HEK293 (cell line): ENCODE measurements around the gene CACNA2D3.
A peak's percentile ranks its signal among the peaks of the same experiment; 100 is the strongest.
"Not testable (repeated sequence)": the region's sequence is repeated elsewhere in the genome, so short reads cannot be mapped to it uniquely, and the experiment has no call there.

ENCODE experiments used
- CTCF ChIA-PET: fragments of 350-600 bp; formaldehyde crosslinking; extraction: SDS; loops from one replicate; lab custom pipeline; 2021; ENCODE audit warnings: antibody characterized with exemption; lab: Yijun Ruan, JAX
- POLR2A ChIA-PET: fragments of 300-600 bp; formaldehyde crosslinking; extraction: SDS; loops from one replicate; lab custom pipeline; 2020; ENCODE audit warnings: antibody characterized with exemption, inconsistent platforms; lab: Yijun Ruan, JAX
- H3K27ac ChIP-seq: fragments of 200-500 bp; sonication (Bioruptor generic); 2 replicates; pipeline ENCODE4 v1.5.1; 2014; ENCODE audit warnings: low read depth, low read length, control low read depth, inconsistent platforms; ENCODE audit errors: extremely low read depth
- H3K36me3 ChIP-seq, 2 experiments: fragments of 200-500 bp in 1 of 2; sonication (Bioruptor generic) in 1 of 2; 1 replicate in 1 of 2; 2 replicates in 1 of 2; pipeline ENCODE4 v1.5.1; 2014 to 2017; ENCODE audit warnings: inconsistent platforms in 2 of 2, low read length in 2 of 2; ENCODE audit not compliant: control insufficient read depth in 2 of 2, insufficient read depth in 1 of 2
- H3K4me1 ChIP-seq: fragments of 200-500 bp; sonication (Bioruptor generic); 2 replicates; pipeline ENCODE4 v1.5.1; 2014; ENCODE audit warnings: mild to moderate bottlenecking, low read length, inconsistent platforms; ENCODE audit not compliant: control insufficient read depth, insufficient read depth
- H3K4me3 ChIP-seq: 2 replicates; pipeline ENCODE4 v1.5.1; 2011; ENCODE audit warnings: low read depth, mild to moderate bottlenecking, control low read depth, low read length, moderate library complexity
- H3K9me3 ChIP-seq: fragments of 200-500 bp; sonication (Bioruptor generic); 2 replicates; pipeline ENCODE4 v1.5.1; 2014; ENCODE audit warnings: low read depth, low read length, inconsistent platforms; ENCODE audit not compliant: control insufficient read depth, insufficient read depth
- KLF1 ChIP-seq: fragments of 450-650 bp; formaldehyde crosslinking; IDR thresholded peaks from 2 replicates; pipeline ENCODE4 v1.5.1; 2016; ENCODE audit warnings: missing biosample characterization, missing genetic modification characterization
- SETDB1 ChIP-seq: IDR thresholded peaks from one replicate; pipeline ENCODE4 v1.6.1; 2017; ENCODE audit warnings: mild to moderate bottlenecking, low read length, moderate library complexity, mixed read lengths; ENCODE audit not compliant: insufficient read length
- ZNF114 ChIP-seq: fragments of 450-650 bp; formaldehyde crosslinking; IDR thresholded peaks from 2 replicates; pipeline ENCODE4 v1.5.0; 2017; ENCODE audit warnings: missing biosample characterization, missing genetic modification characterization
- ZNF121 ChIP-seq: fragments of 450-650 bp; formaldehyde crosslinking; IDR thresholded peaks from 2 replicates; pipeline ENCODE4 v1.5.1; 2016; ENCODE audit warnings: missing biosample characterization, missing genetic modification characterization
- ZNF169 ChIP-seq: fragments of 450-650 bp; formaldehyde crosslinking; IDR thresholded peaks from 2 replicates; pipeline ENCODE4 v1.5.1; 2016; ENCODE audit warnings: missing biosample characterization, missing genetic modification characterization
- ZNF23 ChIP-seq: fragments of 450-650 bp; formaldehyde crosslinking; IDR thresholded peaks from 2 replicates; pipeline ENCODE4 v1.5.1; 2016; ENCODE audit warnings: missing biosample characterization, missing genetic modification characterization, borderline replicate concordance
- ZNF324 ChIP-seq: fragments of 450-650 bp; formaldehyde crosslinking; IDR thresholded peaks from 2 replicates; pipeline ENCODE4 v1.5.1; 2016; ENCODE audit warnings: missing biosample characterization, missing genetic modification characterization
- ZNF423 ChIP-seq: fragments of 450-650 bp; formaldehyde crosslinking; IDR thresholded peaks from 2 replicates; pipeline ENCODE4 v1.5.1; 2016; ENCODE audit warnings: missing biosample characterization, missing genetic modification characterization
- ZNF521 ChIP-seq: fragments of 450-650 bp; formaldehyde crosslinking; IDR thresholded peaks from 2 replicates; pipeline ENCODE4 v1.5.1; 2017; ENCODE audit warnings: missing biosample characterization, mild to moderate bottlenecking, missing genetic modification characterization
- ZNF654 ChIP-seq: fragments of 450-650 bp; formaldehyde crosslinking; IDR thresholded peaks from 2 replicates; pipeline ENCODE4 v1.5.1; 2016; ENCODE audit warnings: low read depth, missing biosample characterization, missing genetic modification characterization
- ZNF660 ChIP-seq: fragments of 450-650 bp; IDR thresholded peaks from 2 replicates; pipeline ENCODE4 v1.5.1; 2018; ENCODE audit warnings: missing biosample characterization, mild to moderate bottlenecking, missing genetic modification characterization
- ZNF664 ChIP-seq: fragments of 450-650 bp; formaldehyde crosslinking; IDR thresholded peaks from 2 replicates; pipeline ENCODE4 v1.5.1; 2016; ENCODE audit warnings: missing biosample characterization, missing genetic modification characterization
- ZNF677 ChIP-seq: fragments of 450-650 bp; IDR thresholded peaks from 2 replicates; pipeline ENCODE4 v1.5.0; 2018; ENCODE audit warnings: missing biosample characterization, mild to moderate bottlenecking, missing genetic modification characterization, moderate library complexity
- ZNF704 ChIP-seq: fragments of 450-650 bp; formaldehyde crosslinking; IDR thresholded peaks from 2 replicates; pipeline ENCODE4 v1.5.1; 2016; ENCODE audit warnings: missing biosample characterization, missing genetic modification characterization
- ZNF707 ChIP-seq: fragments of 450-650 bp; formaldehyde crosslinking; IDR thresholded peaks from 2 replicates; pipeline ENCODE4 v1.5.1; 2016; ENCODE audit warnings: missing biosample characterization, missing genetic modification characterization
- ZNF830 ChIP-seq: fragments of 450-650 bp; IDR thresholded peaks from 2 replicates; pipeline ENCODE4 v1.5.0; 2018; ENCODE audit warnings: missing biosample characterization, missing genetic modification characterization, low read depth, mild to moderate bottlenecking, moderate library complexity
- ZNF843 ChIP-seq: fragments of 450-650 bp; formaldehyde crosslinking; IDR thresholded peaks from 2 replicates; pipeline ENCODE4 v1.5.1; 2016; ENCODE audit warnings: missing biosample characterization, missing genetic modification characterization
- ZSCAN30 ChIP-seq: fragments of 450-650 bp; IDR thresholded peaks from 2 replicates; pipeline ENCODE4 v1.5.1; 2018; ENCODE audit warnings: missing biosample characterization, mild to moderate bottlenecking, missing genetic modification characterization, moderate library complexity
- TF ChIP-seq, protein P1 (sequence below): fragments of 450-650 bp; formaldehyde crosslinking; IDR thresholded peaks from 2 replicates; pipeline ENCODE4 v1.5.1; 2016; ENCODE audit warnings: missing biosample characterization, missing genetic modification characterization
- TF ChIP-seq, protein P2 (sequence below): sonication (generic); formaldehyde crosslinking; IDR thresholded peaks from 2 replicates; pipeline ENCODE4 v1.8.1; 2022; ENCODE audit warnings: mild to moderate bottlenecking, moderate library complexity, missing genetic modification reagents

Gene CACNA2D3

GRCh38 chr3:54099381-54099780 lies 23.0 kb upstream of the CACNA2D3 start:
- ChIA-PET POLR2A (no interaction called here), CTCF (interaction anchor here (0.6 to 0.7 kb wide), 2 partner anchors 58 to 242 kb away, joined by 3 read pairs; no protein-coding TSS in a partner anchor)
- Histone ChIP-seq H3K27ac (no peak overlapping the region), H3K36me3 (no peaks in the 10 kb centered on the region), H3K9me3 (no peaks in the 10 kb centered on the region), H3K4me3 (no peak overlapping the region), H3K4me1 (no peaks in the 10 kb centered on the region)
- TF ChIP-seq KLF1 (tag by site-specific recombination) (no peak), ZNF654 (tag by site-specific recombination) (no peak), ZNF121 (tag by site-specific recombination) (no peak), ZNF324 (tag by site-specific recombination) (no peak), ZNF660 (tag by site-specific recombination) (no peak), ZNF169 (tag by site-specific recombination) (no peak)

GRCh38 chr3:54104084-54104483 lies 18.3 kb upstream of the CACNA2D3 start:
- no peaks in the 10 kb centered on the region for H3K4me1 ChIP-seq
- H3K36me3 ChIP-seq = no peaks in the 10 kb centered on the region
- ChIA-PET CTCF (interaction anchor here (0.7 kb wide), 1 partner anchor 1283 kb away, joined by 3 read pairs; no protein-coding TSS in a partner anchor), POLR2A (no interaction called here)
- no peak for TF ChIP-seq ZNF423 (tag by site-specific recombination)
- no peak for TF ChIP-seq ZNF23
- no peak for TF ChIP-seq ZNF324 (tag by site-specific recombination)
- TF ChIP-seq, protein P1, sequence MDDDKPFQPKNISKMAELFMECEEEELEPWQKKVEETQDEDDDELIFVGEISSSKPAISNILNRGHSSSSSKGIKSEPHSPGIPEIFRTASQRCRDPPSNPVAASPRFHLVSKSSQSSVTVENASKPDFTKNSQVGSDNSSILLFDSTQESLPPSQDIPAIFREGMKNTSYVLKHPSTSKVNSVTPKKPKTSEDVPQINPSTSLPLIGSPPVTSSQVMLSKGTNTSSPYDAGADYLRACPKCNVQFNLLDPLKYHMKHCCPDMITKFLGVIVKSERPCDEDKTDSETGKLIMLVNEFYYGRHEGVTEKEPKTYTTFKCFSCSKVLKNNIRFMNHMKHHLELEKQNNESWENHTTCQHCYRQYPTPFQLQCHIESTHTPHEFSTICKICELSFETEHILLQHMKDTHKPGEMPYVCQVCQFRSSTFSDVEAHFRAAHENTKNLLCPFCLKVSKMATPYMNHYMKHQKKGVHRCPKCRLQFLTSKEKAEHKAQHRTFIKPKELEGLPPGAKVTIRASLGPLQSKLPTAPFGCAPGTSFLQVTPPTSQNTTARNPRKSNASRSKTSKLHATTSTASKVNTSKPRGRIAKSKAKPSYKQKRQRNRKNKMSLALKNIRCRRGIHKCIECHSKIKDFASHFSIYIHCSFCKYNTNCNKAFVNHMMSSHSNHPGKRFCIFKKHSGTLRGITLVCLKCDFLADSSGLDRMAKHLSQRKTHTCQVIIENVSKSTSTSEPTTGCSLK (tag by site-specific recombination) = no peak
- TF ChIP-seq ZSCAN30 (tag by site-specific recombination) = no peak
- TF ChIP-seq ZNF114 (tag by site-specific recombination) = no peak
- TF ChIP-seq KLF1 (tag by site-specific recombination) = no peak
- no peak for TF ChIP-seq ZNF664
- no peak for TF ChIP-seq ZNF521 (tag by site-specific recombination)
- no peak for TF ChIP-seq ZNF677 (tag by site-specific recombination)
- TF ChIP-seq, protein P2, sequence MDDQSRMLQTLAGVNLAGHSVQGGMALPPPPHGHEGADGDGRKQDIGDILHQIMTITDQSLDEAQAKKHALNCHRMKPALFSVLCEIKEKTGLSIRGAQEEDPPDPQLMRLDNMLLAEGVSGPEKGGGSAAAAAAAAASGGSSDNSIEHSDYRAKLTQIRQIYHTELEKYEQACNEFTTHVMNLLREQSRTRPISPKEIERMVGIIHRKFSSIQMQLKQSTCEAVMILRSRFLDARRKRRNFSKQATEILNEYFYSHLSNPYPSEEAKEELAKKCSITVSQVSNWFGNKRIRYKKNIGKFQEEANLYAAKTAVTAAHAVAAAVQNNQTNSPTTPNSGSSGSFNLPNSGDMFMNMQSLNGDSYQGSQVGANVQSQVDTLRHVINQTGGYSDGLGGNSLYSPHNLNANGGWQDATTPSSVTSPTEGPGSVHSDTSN (CRISPR knock-in tag) = no peak
- TF ChIP-seq ZNF704 (tag by site-specific recombination) = no peak
- no peak for TF ChIP-seq ZNF830 (tag by site-specific recombination)
- no peak for TF ChIP-seq ZNF843 (tag by site-specific recombination)
- TF ChIP-seq SETDB1 = no peak
- no peaks in the 10 kb centered on the region for H3K9me3 ChIP-seq
- H3K27ac ChIP-seq = no peak overlapping the region
- no peak overlapping the region for H3K4me3 ChIP-seq

- POLR2A ChIA-PET, CTCF ChIA-PET: not testable (repeated sequence)
These were observed 6.2 kb upstream of the CACNA2D3 start for GRCh38 chr3:54116129-54116528.

More at GRCh38 chr3:54116129-54116528, 6.2 kb upstream of the CACNA2D3 start:
- H3K9me3 ChIP-seq, H3K27ac ChIP-seq, H3K4me3 ChIP-seq, H3K4me1 ChIP-seq, H3K36me3 ChIP-seq: not testable (repeated sequence)
- peak; percentile 84 for TF ChIP-seq ZNF707 (tag by site-specific recombination)
